Measurements from ENCODE around the gene RCAN2. TPM values are rescaled to one million over a fixed set of nuclear protein-coding genes. Genes with fewer than 3 reads are reported as not detected.

RCAN2 gene
- total RNA-seq, 1 donor from 2014 or later: 4.6 TPM

- H3K27me3 Mint-ChIP-seq: no peaks in the 10 kb centered on the region
- DNase-seq (ENCODE audit: extremely low spot score, unreplicated experiment): no peak
- no peaks in the 10 kb centered on the region for H3K36me3 Mint-ChIP-seq
- no peaks in the 10 kb centered on the region for H3K9me3 Mint-ChIP-seq
- no peak overlapping the region for H3K27ac Mint-ChIP-seq
- H3K4me3 Mint-ChIP-seq: no peak overlapping the region
- TF ChIP-seq CTCF (conservative IDR thresholded peaks at IDR 0.05): no peak
- H3K4me1 Mint-ChIP-seq (ENCODE audit: unreplicated experiment): peaks cover 4% of the 10 kb centered on the region
These were observed 270.7 kb downstream of the RCAN2 start for GRCh38 chr6:46220352-46221221.

DNA sequence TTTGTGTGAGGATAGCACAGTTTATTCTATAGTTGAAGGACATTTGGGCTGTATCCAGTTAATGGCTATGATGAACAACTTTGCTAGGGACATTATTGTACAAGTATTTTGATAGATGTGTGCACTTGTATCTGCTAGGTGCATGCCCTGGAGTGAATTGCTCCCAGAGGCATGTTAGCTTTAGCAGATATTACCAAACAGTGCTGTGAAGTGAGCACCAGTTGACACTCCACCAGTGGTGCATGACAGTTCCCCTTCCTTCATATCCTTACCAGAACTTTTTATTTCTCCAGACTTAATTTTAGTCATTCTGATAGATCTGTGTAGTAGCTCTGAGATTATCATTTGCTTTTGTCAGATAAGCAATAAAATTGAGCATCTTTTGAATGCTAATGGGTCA, 271.6 kb downstream of the RCAN2 start:
- Mint-ChIP-seq H3K27me3 (no peaks in the 10 kb centered on the region), H3K4me1 (ENCODE audit: unreplicated experiment) (peaks cover 4% of the 10 kb centered on the region), H3K27ac (no peak overlapping the region), H3K4me3 (no peak overlapping the region), H3K9me3 (no peaks in the 10 kb centered on the region), H3K36me3 (no peaks in the 10 kb centered on the region)
- no peak for TF ChIP-seq CTCF (conservative IDR thresholded peaks at IDR 0.05)
- no peak for DNase-seq (ENCODE audit: extremely low spot score, unreplicated experiment)

- DNase-seq (ENCODE audit: extremely low spot score, unreplicated experiment): no peak
- Mint-ChIP-seq H3K36me3 (no peaks in the 10 kb centered on the region), H3K27me3 (no peaks in the 10 kb centered on the region), H3K4me1 (ENCODE audit: unreplicated experiment) (peaks cover 4% of the 10 kb centered on the region), H3K9me3 (no peaks in the 10 kb centered on the region), H3K4me3 (no peak overlapping the region), H3K27ac (no peak overlapping the region)
- no peak for TF ChIP-seq CTCF (conservative IDR thresholded peaks at IDR 0.05)
These were observed 272.8 kb downstream of the RCAN2 start for GRCh38 chr6:46218457-46218856.

- H3K4me3 Mint-ChIP-seq: no peak overlapping the region
- H3K9me3 Mint-ChIP-seq: no peaks in the 10 kb centered on the region
- H3K27me3 Mint-ChIP-seq: no peaks in the 10 kb centered on the region
- no peak for TF ChIP-seq CTCF (conservative IDR thresholded peaks at IDR 0.05)
- H3K36me3 Mint-ChIP-seq: no peaks in the 10 kb centered on the region
- peaks cover 4% of the 10 kb centered on the region for H3K4me1 Mint-ChIP-seq (ENCODE audit: unreplicated experiment)
- no peak overlapping the region for H3K27ac Mint-ChIP-seq
- DNase-seq (ENCODE audit: extremely low spot score, unreplicated experiment): no peak
These were observed 273.5 kb downstream of the RCAN2 start for GRCh38 chr6:46217671-46218131.

- no peaks in the 10 kb centered on the region for H3K9me3 Mint-ChIP-seq
- no peak overlapping the region for H3K27ac Mint-ChIP-seq
- no peaks in the 10 kb centered on the region for H3K36me3 Mint-ChIP-seq
These were observed 274.4 kb downstream of the RCAN2 start for GRCh38 chr6:46216879-46217278.

More at GRCh38 chr6:46216879-46217278, 274.4 kb downstream of the RCAN2 start:
- H3K4me3 Mint-ChIP-seq: no peak overlapping the region
- peaks cover 4% of the 10 kb centered on the region for H3K4me1 Mint-ChIP-seq (ENCODE audit: unreplicated experiment)
- no peak for DNase-seq (ENCODE audit: extremely low spot score, unreplicated experiment)
- H3K27me3 Mint-ChIP-seq: no peaks in the 10 kb centered on the region
- no peak for TF ChIP-seq CTCF (conservative IDR thresholded peaks at IDR 0.05)

Data from type B pancreatic cell (in vitro differentiated cells).